ENCODE measurements around the gene TMEM52. TPM values are rescaled to one million over a fixed set of nuclear protein-coding genes. Genes with fewer than 3 reads are reported as not detected.

Gene TMEM52
- total and polyA plus RNA-seq, 2 of the 8 experiments (the other 6 are each of a cell fraction or from before 2014, with no cell fraction given), result 14.6 to 30.2 TPM

GRCh38 chr1:1893997-1894353 is 25.1 kb downstream of the TMEM52 start:
- no peak overlapping the region for H4K91ac ChIP-seq (replicated peaks; ENCODE audit: insufficient read length, low read length)
- H2BK12ac ChIP-seq (ENCODE audit: low read depth, low read length), result no peak overlapping the region
- no peak overlapping the region for H2BK120ac ChIP-seq (replicated peaks; ENCODE audit: low read depth, low read length)
- H3K9me3 ChIP-seq (ENCODE audit: insufficient read depth in 2 of 2, low read depth in 1 of 2, low read length in 1 of 2), result no peaks in the 10 kb centered on the region
- FAIRE-seq (no peak), DNase-seq (ENCODE audit: low read depth in 1 of 2, low spot score in 2 of 2) (no peak)
- peaks cover 0 to 22% (median 14%) of the 10 kb centered on the region in 4 experiments; a peak in 6 of 7 replicates for H3K4me1 ChIP-seq (replicated peaks in 1 of 4; ENCODE audit: control insufficient read depth in 3 of 4, insufficient read depth in 4 of 4, low read length in 3 of 4)
- peaks cover 11 to 12% of the 10 kb centered on the region in 2 experiments for H3K79me2 ChIP-seq (ENCODE audit: control insufficient read depth in 1 of 2, insufficient read depth in 2 of 2, low read length in 2 of 2)
- 94% methylated on average over 2 of the region's 2 CpGs; no CpG with 5 or more reads in 1 of the 2 experiments for WGBS, 2 experiments (ENCODE audit: extremely low coverage in 1 of 2, insufficient coverage in 1 of 2, insufficient read length in 1 of 2, insufficient replicate concordance in 2 of 2, low coverage in 1 of 2, low lambda C conversion rate in 2 of 2, missing lambda C conversion rate in 1 of 2)
- no peak for TF ChIP-seq NANOG (IDR thresholded peaks at IDR 0.05; ENCODE audit: insufficient read depth, low read depth, low read length, poor library complexity, severe bottlenecking)
- no peak for TF ChIP-seq SUZ12 (IDR thresholded peaks at IDR 0.05; ENCODE audit: low read length)
- TF ChIP-seq EGR1 (IDR thresholded peaks at IDR 0.05; ENCODE audit: borderline replicate concordance, low read depth, low read length), result no peak
- TF ChIP-seq CBX5 (IDR thresholded peaks at IDR 0.05; ENCODE audit: low read depth, low read length), result no peak
- no peak for TF ChIP-seq MAX (IDR thresholded peaks at IDR 0.05)
- H3K4ac ChIP-seq (replicated peaks; ENCODE audit: insufficient read length, low read depth, low read length), result no peak overlapping the region
- H3K23ac ChIP-seq (ENCODE audit: insufficient read length), result no peak overlapping the region
- H3K79me1 ChIP-seq (ENCODE audit: low read depth, low read length), result no peaks in the 10 kb centered on the region; the same call in 1 of the 2 replicates
- H3K14ac ChIP-seq (ENCODE audit: insufficient read length), result no peak overlapping the region
- no peak overlapping the region for H2AFZ ChIP-seq (ENCODE audit: low read length)
- no peak overlapping the region for H3K56ac ChIP-seq (replicated peaks; ENCODE audit: insufficient read length, low read depth, low read length)
- peaks cover 5% of the 10 kb centered on the region; the same call in 1 of the 2 replicates for H3K23me2 ChIP-seq (ENCODE audit: low read depth, low read length)
- no peak overlapping the region for H3K27ac ChIP-seq (ENCODE audit: low read depth, low read length)
- H2BK5ac ChIP-seq (ENCODE audit: low read depth, low read length), result no peak overlapping the region
- peaks cover 0 to 9% of the 10 kb centered on the region in 2 experiments for H4K20me1 ChIP-seq (replicated peaks in 1 of 2; ENCODE audit: control insufficient read depth in 1 of 2, insufficient read depth in 2 of 2, low read length in 2 of 2)
- H3K18ac ChIP-seq (ENCODE audit: extremely low read depth, low read length), result no peak overlapping the region
- H3K9ac ChIP-seq (replicated peaks in 1 of 4; ENCODE audit: extremely low read depth in 1 of 4, low read depth in 3 of 4, low read length in 3 of 4), result no peak overlapping the region
- H2BK20ac ChIP-seq (ENCODE audit: low read length), result no peak overlapping the region
- CTCF ChIA-PET (ENCODE audit: partially characterized antibody), result interaction anchor here (0.5 to 7.0 kb wide), 5 partner anchors 8 to 20 kb away, joined by 3 to 64 read pairs (median 5); no protein-coding TSS in a partner anchor
- H3K27me3 ChIP-seq (replicated peaks in 1 of 4; ENCODE audit: control insufficient read depth in 3 of 4, extremely low read depth in 1 of 4, insufficient read depth in 3 of 4, low read length in 3 of 4), result no peaks in the 10 kb centered on the region; a peak in 3 of 7 replicates
- POLR2A ChIA-PET (ENCODE audit: partially characterized antibody), result interaction anchor here (1.7 kb wide), 1 partner anchor 18 kb away, joined by 4 read pairs; no protein-coding TSS in a partner anchor
- no peak overlapping the region for H2AK5ac ChIP-seq (ENCODE audit: low read depth, low read length)
- no peak overlapping the region for H4K8ac ChIP-seq (ENCODE audit: extremely low read depth, insufficient read depth, low read length)
- no peak overlapping the region for H2BK15ac ChIP-seq (ENCODE audit: low read length)
- no peak overlapping the region for H4K5ac ChIP-seq (ENCODE audit: insufficient read length, low read depth, low read length)
- no peak overlapping the region for H3K4me3 ChIP-seq (ENCODE audit: extremely low read depth in 1 of 4, insufficient read depth in 2 of 4, low read depth in 3 of 4, low read length in 4 of 4)
- H3K4me2 ChIP-seq (ENCODE audit: insufficient read depth in 1 of 2, low read depth in 2 of 2, low read length in 2 of 2), result no peak overlapping the region
- H3K36me3 ChIP-seq (ENCODE audit: control insufficient read depth in 2 of 4, insufficient read depth in 4 of 4, low read length in 3 of 4), result no peaks in the 10 kb centered on the region

Data from H1 (cell line).